ENCODE results near the gene BICDL2. TPM values are rescaled to one million over a fixed set of nuclear protein-coding genes. Genes with fewer than 3 reads are reported as not detected.

BICDL2 gene
- total RNA-seq, 1 experiment from 2014 or later, result not detected

DNA sequence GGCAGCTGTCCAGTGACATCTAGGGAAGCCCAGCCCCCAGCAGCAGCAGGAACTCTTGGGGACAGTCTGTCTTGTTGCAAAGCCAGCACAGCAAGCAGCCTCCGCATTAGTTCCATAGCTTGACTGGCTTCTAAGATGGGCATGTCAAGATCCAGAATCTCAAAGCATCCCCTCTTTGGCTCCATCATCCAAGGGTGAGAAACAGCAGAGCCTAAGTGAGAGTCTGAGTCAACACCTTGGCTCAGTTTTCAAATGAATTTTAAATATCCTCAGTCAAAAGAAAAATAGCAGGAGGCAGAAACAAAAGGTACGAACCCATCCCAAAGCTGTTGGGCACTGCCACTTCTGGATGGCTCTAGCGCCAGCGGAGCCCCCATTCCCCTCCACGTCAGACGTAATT lies 21.8 kb downstream of the BICDL2 start:
- Histone ChIP-seq H2AFZ (ENCODE audit: low read length) (no peak overlapping the region), H4K20me1 (ENCODE audit: insufficient read depth, low read depth, low read length) (no peaks in the 10 kb centered on the region)

DNA sequence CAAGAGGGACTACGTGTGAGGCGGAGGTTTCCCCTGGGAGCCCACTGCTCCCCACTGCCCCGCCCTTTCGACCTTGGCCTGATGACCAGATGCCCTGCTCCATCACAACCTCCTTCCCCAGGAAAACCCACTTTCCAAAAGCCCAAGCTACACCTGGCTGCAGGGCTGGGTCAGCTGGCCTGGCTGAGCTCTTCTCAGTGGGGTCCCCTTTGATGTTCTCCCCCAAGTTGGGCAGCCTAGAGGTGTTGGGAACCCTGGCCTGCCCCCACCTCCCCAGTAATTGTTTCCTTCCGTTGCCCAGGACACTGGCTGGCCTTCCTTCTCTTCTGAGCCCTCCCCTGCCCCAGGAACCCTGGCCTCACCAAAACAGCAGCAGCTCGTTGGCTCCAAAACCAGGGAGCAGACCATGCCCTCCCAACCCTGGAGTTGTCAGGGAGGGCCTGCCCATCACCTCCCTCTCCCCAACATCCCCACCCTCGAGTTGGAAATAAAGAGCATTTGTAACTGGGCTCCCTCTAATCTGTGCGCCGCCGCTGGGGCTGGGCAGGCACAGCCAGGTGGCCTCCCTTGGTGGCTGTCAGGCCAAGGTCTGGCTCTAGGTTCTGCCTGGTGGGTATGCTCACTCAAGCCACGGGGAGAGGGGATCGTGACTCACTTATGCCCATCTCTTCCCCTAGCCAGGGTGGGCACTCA lies 22.6 kb downstream of the BICDL2 start:
- no peak for DNase-seq
- Histone ChIP-seq H3K27me3 (ENCODE audit: low read length) (no peaks in the 10 kb centered on the region), H3K4me3 (ENCODE audit: low read length) (no peak overlapping the region), H3K9me2 (replicated peaks; ENCODE audit: insufficient read depth, low read length) (no peaks in the 10 kb centered on the region), H3K36me3 (ENCODE audit: insufficient read depth, low read length) (no peaks in the 10 kb centered on the region), H3K79me2 (ENCODE audit: low read length) (no peaks in the 10 kb centered on the region), H3K9ac (ENCODE audit: low read length) (no peak overlapping the region), H3K9me3 (ENCODE audit: low read length) (no peaks in the 10 kb centered on the region), H2AFZ (ENCODE audit: low read length) (no peak overlapping the region), H4K20me1 (ENCODE audit: insufficient read depth, low read depth, low read length) (no peaks in the 10 kb centered on the region), H3K27ac (ENCODE audit: low read length) (no peak overlapping the region), H3K4me2 (ENCODE audit: low read depth, low read length, poor library complexity, severe bottlenecking) (no peak overlapping the region), H3K4me1 (ENCODE audit: low read length) (no peaks in the 10 kb centered on the region)

More for the DNA sequence above, 21.8 kb downstream of the BICDL2 start:
- no peaks in the 10 kb centered on the region for H3K79me2 ChIP-seq (ENCODE audit: low read length)
- H3K4me2 ChIP-seq (ENCODE audit: low read depth, low read length, poor library complexity, severe bottlenecking), result no peak overlapping the region
- H3K27me3 ChIP-seq (ENCODE audit: low read length), result no peaks in the 10 kb centered on the region
- no peak for DNase-seq
- no peaks in the 10 kb centered on the region for H3K9me2 ChIP-seq (replicated peaks; ENCODE audit: insufficient read depth, low read length)
- no peak overlapping the region for H3K9ac ChIP-seq (ENCODE audit: low read length)
- H3K4me1 ChIP-seq (ENCODE audit: low read length), result peaks cover 2% of the 10 kb centered on the region
- H3K27ac ChIP-seq (ENCODE audit: low read length), result no peak overlapping the region
- H3K4me3 ChIP-seq (ENCODE audit: low read length), result no peak overlapping the region
- no peaks in the 10 kb centered on the region for H3K36me3 ChIP-seq (ENCODE audit: insufficient read depth, low read length)
- H3K9me3 ChIP-seq (ENCODE audit: low read length), result no peaks in the 10 kb centered on the region

DNA sequence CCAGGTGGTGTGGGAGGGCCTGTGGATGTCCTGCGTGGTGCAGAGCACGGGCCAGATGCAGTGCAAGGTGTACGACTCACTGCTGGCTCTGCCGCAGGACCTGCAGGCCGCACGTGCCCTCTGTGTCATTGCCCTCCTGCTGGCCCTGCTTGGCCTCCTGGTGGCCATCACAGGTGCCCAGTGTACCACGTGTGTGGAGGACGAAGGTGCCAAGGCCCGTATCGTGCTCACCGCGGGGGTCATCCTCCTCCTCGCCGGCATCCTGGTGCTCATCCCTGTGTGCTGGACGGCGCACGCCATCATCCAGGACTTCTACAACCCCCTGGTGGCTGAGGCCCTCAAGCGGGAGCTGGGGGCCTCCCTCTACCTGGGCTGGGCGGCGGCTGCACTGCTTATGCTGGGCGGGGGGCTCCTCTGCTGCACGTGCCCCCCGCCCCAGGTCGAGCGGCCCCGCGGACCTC lies 23.2 kb downstream of the BICDL2 start:
- no peak for DNase-seq
- no peaks in the 10 kb centered on the region for H3K9me3 ChIP-seq (ENCODE audit: low read length)
- H3K4me1 ChIP-seq (ENCODE audit: low read length), result no peaks in the 10 kb centered on the region
- H2AFZ ChIP-seq (ENCODE audit: low read length), result no peak overlapping the region
- H3K79me2 ChIP-seq (ENCODE audit: low read length), result no peaks in the 10 kb centered on the region
- H3K9me2 ChIP-seq (replicated peaks; ENCODE audit: insufficient read depth, low read length), result no peaks in the 10 kb centered on the region
- no peaks in the 10 kb centered on the region for H3K27me3 ChIP-seq (ENCODE audit: low read length)
- no peak overlapping the region for H3K9ac ChIP-seq (ENCODE audit: low read length)
- H3K27ac ChIP-seq (ENCODE audit: low read length), result no peak overlapping the region
- no peaks in the 10 kb centered on the region for H3K36me3 ChIP-seq (ENCODE audit: insufficient read depth, low read length)
- H3K4me3 ChIP-seq (ENCODE audit: low read length), result no peak overlapping the region
- no peaks in the 10 kb centered on the region for H4K20me1 ChIP-seq (ENCODE audit: insufficient read depth, low read depth, low read length)
- no peak overlapping the region for H3K4me2 ChIP-seq (ENCODE audit: low read depth, low read length, poor library complexity, severe bottlenecking)

DNA sequence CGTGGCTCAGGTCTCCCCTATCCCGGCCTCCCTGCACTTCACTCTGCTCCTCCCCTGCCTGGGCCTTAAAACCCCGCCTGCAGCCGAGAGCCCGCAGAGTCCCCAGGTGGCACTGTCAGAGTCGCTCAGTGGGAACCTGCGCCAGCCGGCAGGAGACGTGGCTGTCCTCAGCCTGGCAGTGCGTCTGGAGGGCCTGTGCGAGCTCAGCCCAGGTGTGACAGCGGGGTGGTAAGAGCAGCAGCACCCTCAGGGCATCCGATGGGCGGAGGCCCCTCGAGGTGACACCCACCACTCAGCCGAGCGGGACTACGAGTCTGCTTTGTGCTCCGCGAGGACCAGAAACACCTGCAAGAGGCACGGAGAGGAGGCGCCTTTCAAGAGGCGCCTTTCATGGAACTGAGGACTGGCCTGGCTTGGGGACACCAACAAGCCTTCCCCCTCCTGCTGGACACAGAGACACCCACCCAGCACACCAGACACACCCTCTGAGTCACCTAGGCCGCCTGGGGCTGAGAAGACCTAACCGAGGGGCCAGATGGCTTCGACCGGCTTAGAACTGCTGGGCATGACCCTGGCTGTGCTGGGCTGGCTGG lies 23.8 kb downstream of the BICDL2 start, which contains the start of gene CLDN9:
Gene CLDN9 (plus strand): TSS at position 96 of the 593 bp plus-strand sequence. CDS start 440 bp downstream, at position 536.
- Histone ChIP-seq H3K27me3 (ENCODE audit: low read length) (no peaks in the 10 kb centered on the region), H3K4me2 (ENCODE audit: low read depth, low read length, poor library complexity, severe bottlenecking) (no peak within 1 kb of the TSS), H3K9ac (ENCODE audit: low read length) (no peak within 1 kb of the TSS)

DNA sequence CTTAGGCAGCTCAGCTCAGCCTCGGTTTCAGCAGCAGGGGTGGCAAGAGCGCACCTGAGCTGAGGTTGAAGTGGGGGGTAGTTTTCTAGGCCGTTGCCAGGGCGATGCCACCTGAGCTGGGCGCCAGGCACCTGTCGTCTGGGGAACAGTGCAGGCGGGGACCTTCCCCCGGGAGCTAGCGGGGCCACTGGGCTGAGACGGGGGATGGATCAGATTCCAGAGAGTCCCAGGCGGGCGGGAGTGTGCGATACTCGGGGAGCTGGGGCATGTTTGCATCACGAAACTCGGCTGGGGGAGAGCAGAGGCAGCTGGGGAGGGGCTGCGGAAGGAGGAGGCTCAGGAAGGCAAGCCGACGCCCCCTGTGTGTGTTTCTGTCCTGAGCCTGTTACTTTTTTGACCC lies 24.5 kb downstream of the BICDL2 start:
- no peak overlapping the region for H3K4me2 ChIP-seq (ENCODE audit: low read depth, low read length, poor library complexity, severe bottlenecking)
- no peaks in the 10 kb centered on the region for H3K9me2 ChIP-seq (replicated peaks; ENCODE audit: insufficient read depth, low read length)
- H4K20me1 ChIP-seq (ENCODE audit: insufficient read depth, low read depth, low read length), result no peaks in the 10 kb centered on the region
- H3K9ac ChIP-seq (ENCODE audit: low read length), result no peak overlapping the region
- DNase-seq, result no peak
- H3K27me3 ChIP-seq (ENCODE audit: low read length), result no peaks in the 10 kb centered on the region
- no peaks in the 10 kb centered on the region for H3K36me3 ChIP-seq (ENCODE audit: insufficient read depth, low read length)
- H3K27ac ChIP-seq (ENCODE audit: low read length), result no peak overlapping the region
- H3K79me2 ChIP-seq (ENCODE audit: low read length), result no peaks in the 10 kb centered on the region
- no peak overlapping the region for H2AFZ ChIP-seq (ENCODE audit: low read length)
- H3K9me3 ChIP-seq (ENCODE audit: low read length), result no peaks in the 10 kb centered on the region
- H3K4me1 ChIP-seq (ENCODE audit: low read length), result no peaks in the 10 kb centered on the region
- no peak overlapping the region for H3K4me3 ChIP-seq (ENCODE audit: low read length)

More for the DNA sequence above, 23.8 kb downstream of the BICDL2 start, which contains the start of gene CLDN9:
- no peak for DNase-seq
- Histone ChIP-seq H3K36me3 (ENCODE audit: insufficient read depth, low read length) (no peaks in the 10 kb centered on the region), H3K9me2 (replicated peaks; ENCODE audit: insufficient read depth, low read length) (no peaks in the 10 kb centered on the region), H3K4me3 (ENCODE audit: low read length) (no peak within 1 kb of the TSS), H4K20me1 (ENCODE audit: insufficient read depth, low read depth, low read length) (no peaks in the 10 kb centered on the region), H3K9me3 (ENCODE audit: low read length) (no peaks in the 10 kb centered on the region), H2AFZ (ENCODE audit: low read length) (no peak within 1 kb of the TSS), H3K27ac (ENCODE audit: low read length) (no peak within 1 kb of the TSS), H3K4me1 (ENCODE audit: low read length) (no peaks in the 10 kb centered on the region), H3K79me2 (ENCODE audit: low read length) (no peaks in the 10 kb centered on the region)

DNA sequence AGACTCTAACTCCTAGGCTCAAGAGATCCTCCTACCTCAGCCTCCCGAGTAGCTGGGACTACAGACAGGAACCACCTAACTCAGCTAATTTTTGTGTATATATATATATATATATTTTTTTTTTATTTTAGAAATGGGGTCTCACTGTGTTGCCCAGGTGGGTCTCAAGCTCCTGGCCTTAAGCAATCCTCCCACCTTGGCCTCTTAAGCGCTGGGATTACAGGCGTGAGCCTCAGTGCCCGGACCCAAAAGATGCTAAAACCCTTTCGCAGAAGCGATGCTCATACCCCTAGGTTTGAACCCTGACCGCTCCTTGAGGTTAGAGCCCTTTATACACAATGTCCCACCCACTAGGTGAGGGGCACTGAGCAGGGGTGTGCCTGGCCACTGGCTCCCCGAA lies 26.2 kb downstream of the BICDL2 start:
- Histone ChIP-seq H3K4me2 (ENCODE audit: low read depth, low read length, poor library complexity, severe bottlenecking) (no peak overlapping the region), H3K9ac (ENCODE audit: low read length) (no peak overlapping the region)

DNA sequence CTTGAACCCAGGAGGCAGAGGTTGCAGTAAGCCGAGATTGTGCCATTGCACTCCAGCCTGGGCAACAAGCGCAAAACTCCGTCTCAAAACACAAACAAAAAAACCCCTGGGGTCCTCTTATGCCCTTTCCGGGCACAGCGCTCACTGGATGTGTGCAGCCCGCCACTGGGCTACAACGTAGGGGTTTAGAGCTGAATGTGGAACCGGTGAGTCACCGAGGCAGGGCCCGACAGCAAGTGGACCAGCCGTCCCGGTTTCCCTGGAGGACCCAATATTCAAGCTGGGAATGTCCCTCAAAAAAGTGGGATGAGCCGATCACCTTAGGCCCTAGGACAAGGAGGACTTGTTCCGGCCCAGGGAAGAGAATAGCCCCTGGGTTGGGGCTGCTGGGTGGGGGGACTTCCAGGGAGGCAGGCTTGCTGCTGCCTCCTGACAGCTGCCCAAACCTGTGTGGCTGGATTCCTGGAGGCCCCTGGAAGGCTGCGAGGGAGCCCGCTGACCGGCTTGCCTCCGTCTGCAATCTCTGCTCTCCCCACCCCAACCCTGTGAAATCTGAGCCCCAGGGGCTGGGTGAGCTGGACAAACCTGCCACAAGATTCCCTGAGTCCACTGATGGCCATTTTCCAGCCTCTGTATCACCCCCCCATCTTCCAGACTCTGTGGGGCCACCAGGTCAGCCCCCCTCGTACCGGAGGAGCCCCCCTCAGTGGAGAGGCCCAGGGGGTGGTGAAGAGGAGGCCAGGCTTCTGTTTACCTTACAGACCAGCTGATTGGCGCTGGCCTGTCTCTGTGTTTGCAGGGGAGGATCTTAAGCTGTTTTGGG lies 27.0 kb downstream of the BICDL2 start:
- no peak overlapping the region for H3K27ac ChIP-seq (ENCODE audit: low read length)
- H3K27me3 ChIP-seq (ENCODE audit: low read length), result no peaks in the 10 kb centered on the region
- no peaks in the 10 kb centered on the region for H3K9me3 ChIP-seq (ENCODE audit: low read length)
- H4K20me1 ChIP-seq (ENCODE audit: insufficient read depth, low read depth, low read length), result no peaks in the 10 kb centered on the region
- H3K4me1 ChIP-seq (ENCODE audit: low read length), result peaks cover 2% of the 10 kb centered on the region
- H3K79me2 ChIP-seq (ENCODE audit: low read length), result no peaks in the 10 kb centered on the region
- no peak for DNase-seq
- no peak overlapping the region for H3K9ac ChIP-seq (ENCODE audit: low read length)
- no peak overlapping the region for H3K4me2 ChIP-seq (ENCODE audit: low read depth, low read length, poor library complexity, severe bottlenecking)
- no peaks in the 10 kb centered on the region for H3K36me3 ChIP-seq (ENCODE audit: insufficient read depth, low read length)
- H3K9me2 ChIP-seq (replicated peaks; ENCODE audit: insufficient read depth, low read length), result no peaks in the 10 kb centered on the region
- H3K4me3 ChIP-seq (ENCODE audit: low read length), result no peak overlapping the region
- H2AFZ ChIP-seq (ENCODE audit: low read length), result no peak overlapping the region

More for the DNA sequence above, 26.2 kb downstream of the BICDL2 start:
- no peaks in the 10 kb centered on the region for H3K9me2 ChIP-seq (replicated peaks; ENCODE audit: insufficient read depth, low read length)
- no peak for DNase-seq
- no peaks in the 10 kb centered on the region for H3K36me3 ChIP-seq (ENCODE audit: insufficient read depth, low read length)
- no peaks in the 10 kb centered on the region for H4K20me1 ChIP-seq (ENCODE audit: insufficient read depth, low read depth, low read length)
- H2AFZ ChIP-seq (ENCODE audit: low read length), result no peak overlapping the region
- no peaks in the 10 kb centered on the region for H3K9me3 ChIP-seq (ENCODE audit: low read length)
- H3K4me1 ChIP-seq (ENCODE audit: low read length), result no peaks in the 10 kb centered on the region
- no peak overlapping the region for H3K4me3 ChIP-seq (ENCODE audit: low read length)
- H3K27me3 ChIP-seq (ENCODE audit: low read length), result no peaks in the 10 kb centered on the region
- H3K27ac ChIP-seq (ENCODE audit: low read length), result no peak overlapping the region
- no peaks in the 10 kb centered on the region for H3K79me2 ChIP-seq (ENCODE audit: low read length)

DNA sequence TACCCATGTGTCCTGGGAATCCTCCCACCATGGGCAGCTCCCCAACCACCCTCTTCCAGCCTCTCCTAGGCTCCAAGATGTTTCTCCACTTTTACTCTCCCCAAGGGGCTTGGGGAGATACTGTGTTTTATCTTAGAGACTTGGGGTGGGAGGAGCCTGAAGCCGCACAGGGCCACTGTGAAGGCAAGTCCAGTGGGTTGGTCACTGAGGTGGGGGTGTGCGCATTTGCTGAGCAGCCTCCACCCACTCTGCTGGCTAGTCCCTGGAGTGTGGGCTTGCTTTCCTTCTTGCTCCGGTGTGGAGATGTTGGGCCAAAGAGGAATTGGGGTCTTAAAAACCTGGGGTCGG lies 28.1 kb downstream of the BICDL2 start:
- H3K9ac ChIP-seq (ENCODE audit: low read length), result no peak overlapping the region
- no peak overlapping the region for H2AFZ ChIP-seq (ENCODE audit: low read length)
- H3K4me3 ChIP-seq (ENCODE audit: low read length), result no peak overlapping the region
- H3K4me1 ChIP-seq (ENCODE audit: low read length), result peaks cover 3% of the 10 kb centered on the region
- no peaks in the 10 kb centered on the region for H3K9me3 ChIP-seq (ENCODE audit: low read length)
- H3K79me2 ChIP-seq (ENCODE audit: low read length), result no peaks in the 10 kb centered on the region
- no peak for DNase-seq
- no peaks in the 10 kb centered on the region for H3K9me2 ChIP-seq (replicated peaks; ENCODE audit: insufficient read depth, low read length)
- no peaks in the 10 kb centered on the region for H3K27me3 ChIP-seq (ENCODE audit: low read length)
- no peaks in the 10 kb centered on the region for H4K20me1 ChIP-seq (ENCODE audit: insufficient read depth, low read depth, low read length)
- H3K36me3 ChIP-seq (ENCODE audit: insufficient read depth, low read length), result no peaks in the 10 kb centered on the region
- H3K4me2 ChIP-seq (ENCODE audit: low read depth, low read length, poor library complexity, severe bottlenecking), result no peak overlapping the region
- no peak overlapping the region for H3K27ac ChIP-seq (ENCODE audit: low read length)

Data from Karpas-422 (cell line).